GM21529 (cell line): ENCODE results near the gene KLF13.

ENCODE experiments used
- ATAC-seq: cut with Tn5 transposase; IDR thresholded peaks from one replicate; pipeline ENCODE4 v1.9.1; 2021; ENCODE audit not compliant: unreplicated experiment

Gene KLF13

GRCh38 chr15:31397851-31398661, 71.4 kb downstream of the KLF13 start:
- ATAC-seq, result no peak

- no peak for ATAC-seq
These were observed 72.2 kb downstream of the KLF13 start for GRCh38 chr15:31398677-31399301.

GRCh38 chr15:31399544-31400171, 73.0 kb downstream of the KLF13 start:
- no peak for ATAC-seq

- no peak for ATAC-seq
These were observed 73.7 kb downstream of the KLF13 start for GRCh38 chr15:31400222-31400927.

GRCh38 chr15:31401282-31401681, 74.6 kb downstream of the KLF13 start:
- no peak for ATAC-seq

- no peak for ATAC-seq
These were observed 75.4 kb downstream of the KLF13 start for GRCh38 chr15:31402003-31402402.

GRCh38 chr15:31402511-31403056, 75.9 kb downstream of the KLF13 start:
- no peak for ATAC-seq

- no peak for ATAC-seq
These were observed 76.5 kb downstream of the KLF13 start for GRCh38 chr15:31403096-31403495.

GRCh38 chr15:31403606-31404005, 77.0 kb downstream of the KLF13 start:
- no peak for ATAC-seq

GRCh38 chr15:31404345-31404744, 77.7 kb downstream of the KLF13 start:
- no peak for ATAC-seq

- no peak for ATAC-seq
These were observed 78.7 kb downstream of the KLF13 start for GRCh38 chr15:31405200-31405920.

- no peak for ATAC-seq
These were observed 80.7 kb downstream of the KLF13 start for GRCh38 chr15:31407376-31407775.

GRCh38 chr15:31407851-31408250, 81.2 kb downstream of the KLF13 start:
- ATAC-seq, result no peak

GRCh38 chr15:31408724-31409123, 82.1 kb downstream of the KLF13 start:
- ATAC-seq, result no peak

- no peak for ATAC-seq
These were observed 82.5 kb downstream of the KLF13 start for GRCh38 chr15:31409171-31409570.

- ATAC-seq, result no peak
These were observed 86.2 kb downstream of the KLF13 start for GRCh38 chr15:31412824-31413223.

GRCh38 chr15:31415201-31415600, 88.6 kb downstream of the KLF13 start:
- no peak for ATAC-seq

- no peak for ATAC-seq
These were observed 93.2 kb downstream of the KLF13 start for GRCh38 chr15:31419820-31420219.

GRCh38 chr15:31427411-31427810, 100.8 kb downstream of the KLF13 start:
- ATAC-seq, result no peak
